Activated T-helper 17 cell treated with anti-CD3 and anti-CD28 coated beads, Interleukin-2, amount 50 U/mL, for 72 hours (primary cell): Measurements from ENCODE around the gene RASSF8. TPM values are rescaled to one million over a fixed set of nuclear protein-coding genes. Genes with fewer than 3 reads are reported as not detected.

Source experiments
- ATAC-seq: fragments of 150-1000 bp; cut with Tn5 transposase; replicated peaks from 2 replicates; pipeline ENCODE4 v1.10.0; 2021; ENCODE audit warnings: mild to moderate bottlenecking, moderate library complexity
- H3K27ac Mint-ChIP-seq: one replicate; pipeline ENCODE4 v1.8.0; 2022; ENCODE audit warnings: mixed read lengths
- H3K27me3 Mint-ChIP-seq: one replicate; pipeline ENCODE4 v1.8.0; 2022; ENCODE audit warnings: mixed read lengths
- H3K36me3 Mint-ChIP-seq: one replicate; pipeline ENCODE4 v1.8.0; 2022; ENCODE audit warnings: low read depth, mild to moderate bottlenecking, mixed read lengths
- H3K4me1 Mint-ChIP-seq: one replicate; pipeline ENCODE4 v1.8.0; 2022; ENCODE audit warnings: mixed read lengths
- H3K4me3 Mint-ChIP-seq: one replicate; pipeline ENCODE4 v1.8.0; 2022; ENCODE audit warnings: mild to moderate bottlenecking, mixed read lengths
- H3K9me3 Mint-ChIP-seq: one replicate; pipeline ENCODE4 v1.8.0; 2022; ENCODE audit warnings: mixed read lengths
- total RNA-seq, 2 donors: library from RNA; stranded (reverse); gene quantifications; one replicate each; pipeline ENCODE4 v1.2.3, GENCODE V29; 2022

RASSF8 gene
- total RNA-seq, 2 donors from 2014 or later: 0.56 TPM; not detected in 1

DNA sequence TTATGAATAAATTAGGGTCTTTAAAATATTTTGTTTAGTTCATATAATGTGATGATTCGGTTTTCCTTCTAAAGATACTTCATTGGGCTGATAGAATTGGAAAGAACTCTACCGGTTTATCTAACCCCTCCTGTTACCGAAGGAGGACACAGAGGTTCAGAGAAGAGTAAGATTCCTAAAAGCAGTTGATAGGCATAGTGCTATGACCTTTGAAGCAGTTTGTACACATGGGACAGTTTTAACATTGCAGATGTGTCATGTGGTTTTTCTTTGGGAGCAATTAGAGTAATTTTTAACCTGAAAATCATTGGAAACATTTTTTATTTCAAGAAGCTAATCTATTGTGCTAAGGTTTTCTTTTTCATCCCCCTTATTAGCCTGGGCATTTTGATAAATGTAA lies 103.5 kb downstream of the RASSF8 start:
- H3K27ac Mint-ChIP-seq: no peak overlapping the region
- H3K27me3 Mint-ChIP-seq: peaks cover 9% of the 10 kb centered on the region
- no peaks in the 10 kb centered on the region for H3K36me3 Mint-ChIP-seq
- H3K9me3 Mint-ChIP-seq: no peaks in the 10 kb centered on the region
- H3K4me1 Mint-ChIP-seq: no peaks in the 10 kb centered on the region
- ATAC-seq: no peak
- H3K4me3 Mint-ChIP-seq: no peak overlapping the region

DNA sequence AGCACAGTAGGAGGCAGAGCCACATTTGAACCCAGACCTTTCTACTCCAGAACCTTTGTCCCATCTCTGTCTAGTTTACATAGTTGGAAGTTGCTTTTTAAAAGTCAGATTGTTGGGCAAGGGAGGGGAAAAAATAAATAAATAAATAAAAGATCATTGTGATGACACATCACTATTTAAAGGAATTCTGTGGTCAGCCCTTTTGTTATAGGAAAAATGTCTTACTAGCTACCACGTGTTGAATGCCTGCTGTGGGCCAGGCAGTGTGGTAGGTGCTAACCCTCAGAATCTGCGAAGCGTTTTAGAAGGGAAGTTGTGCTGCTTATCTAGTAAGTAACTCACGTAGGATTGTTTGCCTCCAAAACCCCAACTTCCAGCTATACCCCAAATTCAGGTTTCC lies 104.1 kb downstream of the RASSF8 start:
- no peaks in the 10 kb centered on the region for H3K4me1 Mint-ChIP-seq
- ATAC-seq: no peak
- H3K27ac Mint-ChIP-seq: no peak overlapping the region
- H3K27me3 Mint-ChIP-seq: peaks cover 9% of the 10 kb centered on the region
- H3K4me3 Mint-ChIP-seq: no peak overlapping the region
- H3K36me3 Mint-ChIP-seq: no peaks in the 10 kb centered on the region
- no peaks in the 10 kb centered on the region for H3K9me3 Mint-ChIP-seq

DNA sequence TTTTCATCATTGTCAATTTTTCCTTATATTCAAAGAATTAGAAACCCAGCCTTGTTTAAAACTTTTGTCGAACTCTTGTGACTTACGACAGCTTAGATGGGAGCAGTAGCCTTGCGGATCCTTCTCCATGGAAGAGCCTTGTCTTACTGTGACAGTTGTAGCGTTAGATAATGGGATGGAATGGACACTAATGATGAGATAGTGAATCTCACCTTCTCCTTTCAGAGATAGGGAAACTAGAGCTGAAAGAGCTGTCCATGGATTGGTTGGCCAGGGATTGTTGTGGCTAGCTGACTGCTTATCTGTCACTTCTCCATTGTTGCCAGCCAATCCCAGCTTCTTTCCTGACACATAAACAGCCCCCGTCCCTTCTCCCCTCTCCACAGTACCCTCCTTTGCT lies 107.0 kb downstream of the RASSF8 start:
- H3K4me3 Mint-ChIP-seq: no peak overlapping the region
- peaks cover 9% of the 10 kb centered on the region for H3K27me3 Mint-ChIP-seq
- ATAC-seq: no peak
- H3K9me3 Mint-ChIP-seq: no peaks in the 10 kb centered on the region
- no peak overlapping the region for H3K27ac Mint-ChIP-seq
- H3K36me3 Mint-ChIP-seq: no peaks in the 10 kb centered on the region
- no peaks in the 10 kb centered on the region for H3K4me1 Mint-ChIP-seq

DNA sequence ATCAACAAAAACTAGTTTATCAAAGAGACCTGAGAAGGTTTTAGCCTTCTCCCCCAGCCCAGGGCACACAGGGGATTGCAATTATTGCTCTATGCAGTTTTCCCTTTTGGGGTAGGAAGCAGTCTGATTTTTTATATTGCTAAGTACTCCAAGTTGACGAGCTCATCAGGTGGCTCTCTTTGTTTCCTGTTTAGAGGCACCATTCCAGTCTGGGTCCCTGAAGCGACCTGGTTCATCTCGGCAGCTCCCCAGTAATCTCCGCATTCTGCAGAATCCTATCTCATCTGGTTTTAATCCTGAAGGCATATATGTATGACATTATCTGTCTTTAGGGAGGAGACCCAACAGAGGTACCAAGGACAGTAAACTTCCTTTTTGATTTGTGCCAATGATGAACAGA lies 110.0 kb downstream of the RASSF8 start:
- Mint-ChIP-seq H3K4me3 (no peak overlapping the region), H3K9me3 (no peaks in the 10 kb centered on the region), H3K27me3 (peaks cover 9% of the 10 kb centered on the region), H3K27ac (no peak overlapping the region), H3K36me3 (no peaks in the 10 kb centered on the region), H3K4me1 (no peaks in the 10 kb centered on the region)
- ATAC-seq: no peak

DNA sequence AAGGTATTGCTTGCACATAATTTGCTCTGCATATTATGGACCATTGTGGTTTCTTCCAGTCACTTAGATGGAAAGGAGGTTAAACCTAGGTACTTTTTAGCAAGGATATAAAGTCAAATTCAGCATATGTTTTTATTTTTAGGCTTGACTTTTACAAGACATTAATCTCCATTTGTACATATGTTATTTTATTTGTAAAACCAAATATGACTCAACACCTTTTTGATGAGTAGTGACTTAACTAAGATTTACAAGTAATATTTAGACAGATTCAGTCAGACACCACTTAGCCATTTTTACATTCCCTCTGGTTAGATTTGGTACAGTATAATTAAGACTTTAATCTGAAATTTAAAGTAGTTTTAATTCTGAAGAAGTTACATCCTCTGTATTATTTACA lies 111.3 kb downstream of the RASSF8 start:
- H3K4me1 Mint-ChIP-seq: no peaks in the 10 kb centered on the region
- no peaks in the 10 kb centered on the region for H3K9me3 Mint-ChIP-seq
- no peak overlapping the region for H3K4me3 Mint-ChIP-seq
- H3K36me3 Mint-ChIP-seq: no peaks in the 10 kb centered on the region
- ATAC-seq: no peak
- H3K27ac Mint-ChIP-seq: no peak overlapping the region
- peaks cover 7% of the 10 kb centered on the region for H3K27me3 Mint-ChIP-seq

DNA sequence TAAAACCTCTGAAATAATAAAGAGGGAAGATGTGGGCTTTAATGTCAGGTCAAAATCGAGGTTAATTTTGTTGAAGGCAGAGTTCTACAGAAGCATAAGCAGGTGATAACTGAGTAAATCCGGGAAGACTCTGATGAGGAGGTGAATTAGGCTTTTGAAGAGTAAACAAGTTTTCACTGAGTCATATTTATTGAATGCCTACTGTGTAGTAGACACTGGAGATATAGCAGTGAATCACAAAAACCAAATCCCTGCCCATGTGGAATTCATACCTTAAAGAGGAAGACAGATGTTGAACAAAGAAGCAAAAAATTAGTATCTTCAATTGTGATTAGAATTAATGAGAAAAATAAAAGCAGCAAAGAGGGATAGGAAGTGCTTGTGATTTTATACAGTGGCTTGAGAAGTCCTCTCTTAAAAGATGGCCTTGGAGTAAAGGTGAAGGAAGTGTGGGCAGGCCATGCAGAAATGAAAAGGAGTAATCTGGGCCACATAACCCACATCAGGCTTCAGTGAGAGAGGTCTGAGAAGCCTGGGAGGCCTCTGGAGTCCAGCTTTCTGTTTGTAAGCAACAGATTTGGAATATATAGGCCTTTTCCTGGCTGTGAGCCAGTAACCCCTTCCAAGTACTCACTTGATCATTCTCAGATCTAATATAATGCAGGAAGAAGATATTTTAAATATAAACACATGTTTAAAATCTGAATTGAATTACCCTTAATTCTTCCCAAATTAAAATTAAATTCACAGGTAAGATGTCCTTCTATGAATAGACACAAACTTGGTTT lies 119.6 kb downstream of the RASSF8 start:
- H3K27ac Mint-ChIP-seq: no peak overlapping the region
- no peak overlapping the region for H3K4me3 Mint-ChIP-seq
- ATAC-seq: no peak
- no peaks in the 10 kb centered on the region for H3K4me1 Mint-ChIP-seq
- H3K36me3 Mint-ChIP-seq: no peaks in the 10 kb centered on the region
- H3K27me3 Mint-ChIP-seq: no peaks in the 10 kb centered on the region
- H3K9me3 Mint-ChIP-seq: no peaks in the 10 kb centered on the region

DNA sequence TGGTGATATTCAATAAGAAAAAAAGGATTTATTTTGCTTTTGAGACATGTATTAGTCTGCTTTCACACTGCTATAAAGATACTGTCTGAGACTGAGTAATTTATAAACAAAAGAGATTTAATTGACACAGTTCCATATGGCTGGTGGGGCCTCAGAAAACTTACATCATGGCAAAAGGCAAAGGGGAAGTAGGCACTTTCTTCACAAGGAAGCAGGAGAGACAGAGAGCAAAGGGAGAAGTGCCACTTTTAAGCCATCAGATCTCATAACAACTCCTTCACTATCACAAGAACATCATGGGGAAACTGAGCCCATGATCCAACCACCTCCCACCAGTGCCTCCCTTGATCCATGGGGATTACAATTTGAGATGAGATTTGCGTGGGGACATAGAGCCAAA lies 122.4 kb downstream of the RASSF8 start:
- H3K4me1 Mint-ChIP-seq: no peaks in the 10 kb centered on the region
- no peaks in the 10 kb centered on the region for H3K36me3 Mint-ChIP-seq
- no peaks in the 10 kb centered on the region for H3K27me3 Mint-ChIP-seq
- ATAC-seq: no peak
- H3K4me3 Mint-ChIP-seq: no peak overlapping the region
- no peak overlapping the region for H3K27ac Mint-ChIP-seq
- H3K9me3 Mint-ChIP-seq: no peaks in the 10 kb centered on the region

DNA sequence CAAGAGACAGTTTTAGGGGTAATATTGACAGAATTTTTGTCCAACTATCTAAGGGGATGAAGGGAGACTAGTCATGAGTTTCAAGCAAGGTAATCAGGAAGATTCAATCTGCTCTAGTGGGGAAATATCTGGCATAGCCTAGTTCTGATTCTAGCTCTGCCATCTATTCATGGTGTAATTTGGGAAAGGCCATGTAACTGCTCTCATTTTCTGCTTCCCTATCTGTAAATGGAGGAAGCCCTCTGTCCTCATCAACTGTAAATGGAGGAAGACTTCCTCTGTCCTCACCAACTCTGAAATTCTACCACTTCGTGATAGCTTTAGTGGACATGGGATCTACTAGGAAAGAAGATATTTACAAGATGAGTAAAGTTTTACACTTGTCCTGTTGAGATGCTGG lies 128.5 kb downstream of the RASSF8 start:
- no peak overlapping the region for H3K4me3 Mint-ChIP-seq
- H3K27ac Mint-ChIP-seq: no peak overlapping the region
- H3K4me1 Mint-ChIP-seq: no peaks in the 10 kb centered on the region
- H3K36me3 Mint-ChIP-seq: no peaks in the 10 kb centered on the region
- H3K9me3 Mint-ChIP-seq: no peaks in the 10 kb centered on the region
- ATAC-seq: no peak
- no peaks in the 10 kb centered on the region for H3K27me3 Mint-ChIP-seq

DNA sequence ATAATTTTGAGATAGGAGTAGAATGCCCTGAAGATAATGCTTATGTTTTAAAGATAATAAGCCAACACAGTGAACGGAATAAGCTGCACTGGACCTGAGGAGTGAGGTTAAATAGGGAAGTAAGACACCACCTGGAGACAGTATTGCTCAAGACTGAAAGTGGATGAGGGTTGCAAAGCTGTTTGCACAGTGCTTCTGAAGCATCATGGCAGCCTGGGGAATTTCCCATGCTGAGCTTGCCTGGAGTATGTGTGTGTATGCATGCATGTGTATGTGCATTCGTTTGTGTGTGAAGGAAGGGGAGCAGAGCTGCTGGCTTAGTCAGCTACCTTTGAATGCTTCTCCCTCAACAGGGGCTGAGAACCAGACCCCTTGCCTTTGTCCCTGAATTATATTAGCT lies 130.5 kb downstream of the RASSF8 start:
- ATAC-seq: no peak
- Mint-ChIP-seq H3K4me3 (no peak overlapping the region), H3K36me3 (no peaks in the 10 kb centered on the region), H3K27me3 (no peaks in the 10 kb centered on the region), H3K9me3 (no peaks in the 10 kb centered on the region), H3K27ac (no peak overlapping the region), H3K4me1 (no peaks in the 10 kb centered on the region)

DNA sequence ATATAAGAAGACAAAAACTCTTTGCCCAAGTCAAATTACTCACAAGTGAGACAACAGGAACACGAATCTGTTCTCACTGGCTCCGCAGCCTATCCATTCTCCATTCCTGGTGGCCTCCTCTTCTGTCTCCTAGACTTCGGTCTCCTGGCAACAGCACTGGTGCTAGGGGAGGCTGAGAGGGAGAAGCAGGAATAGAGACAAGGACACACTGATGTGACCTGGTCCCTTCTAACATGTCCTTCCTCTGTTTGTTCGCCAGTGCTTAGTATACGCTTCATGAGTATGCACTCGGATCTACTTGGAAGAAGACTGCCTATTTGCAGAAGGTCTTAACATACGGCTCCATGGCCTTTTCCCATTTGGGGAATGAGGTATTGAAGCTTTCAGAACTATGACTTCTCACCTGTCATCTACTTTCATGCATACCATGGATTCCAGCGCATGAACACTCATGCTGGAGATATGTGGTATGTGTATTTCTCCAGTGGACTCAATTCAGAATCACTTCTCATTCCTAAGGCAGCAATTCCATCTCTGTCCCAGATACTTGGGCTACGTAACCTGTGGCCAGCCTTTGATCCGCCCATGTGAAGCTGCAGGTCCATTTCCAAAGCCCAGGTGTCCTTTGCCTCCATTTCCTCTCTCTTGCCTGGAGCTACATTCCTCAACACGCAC lies 132.5 kb downstream of the RASSF8 start:
- no peaks in the 10 kb centered on the region for H3K27me3 Mint-ChIP-seq
- no peak for ATAC-seq
- H3K4me1 Mint-ChIP-seq: no peaks in the 10 kb centered on the region
- no peaks in the 10 kb centered on the region for H3K36me3 Mint-ChIP-seq
- no peaks in the 10 kb centered on the region for H3K9me3 Mint-ChIP-seq
- no peak overlapping the region for H3K4me3 Mint-ChIP-seq
- no peak overlapping the region for H3K27ac Mint-ChIP-seq

DNA sequence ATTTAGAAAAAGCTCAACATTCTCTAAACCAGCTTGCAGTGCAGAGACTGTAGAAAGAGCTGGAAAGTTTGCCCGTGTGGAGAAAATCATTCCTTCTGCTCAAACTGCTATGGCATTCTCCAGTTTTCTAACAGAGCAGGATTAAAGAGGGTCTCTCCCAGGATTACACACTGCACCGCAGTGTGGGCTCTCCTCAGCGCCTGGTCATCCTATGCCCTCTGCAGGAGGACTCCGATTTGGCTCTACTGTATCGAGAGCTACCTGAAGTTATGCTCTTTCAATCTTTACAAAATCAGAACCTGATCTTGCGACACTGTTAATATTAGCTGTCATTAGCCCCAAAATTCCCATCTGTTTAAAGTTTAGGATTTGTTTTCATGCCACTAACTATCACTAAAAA lies 133.3 kb downstream of the RASSF8 start:
- Mint-ChIP-seq H3K9me3 (no peaks in the 10 kb centered on the region), H3K4me3 (no peak overlapping the region), H3K4me1 (no peaks in the 10 kb centered on the region), H3K27ac (no peak overlapping the region), H3K27me3 (no peaks in the 10 kb centered on the region), H3K36me3 (no peaks in the 10 kb centered on the region)
- ATAC-seq: no peak

DNA sequence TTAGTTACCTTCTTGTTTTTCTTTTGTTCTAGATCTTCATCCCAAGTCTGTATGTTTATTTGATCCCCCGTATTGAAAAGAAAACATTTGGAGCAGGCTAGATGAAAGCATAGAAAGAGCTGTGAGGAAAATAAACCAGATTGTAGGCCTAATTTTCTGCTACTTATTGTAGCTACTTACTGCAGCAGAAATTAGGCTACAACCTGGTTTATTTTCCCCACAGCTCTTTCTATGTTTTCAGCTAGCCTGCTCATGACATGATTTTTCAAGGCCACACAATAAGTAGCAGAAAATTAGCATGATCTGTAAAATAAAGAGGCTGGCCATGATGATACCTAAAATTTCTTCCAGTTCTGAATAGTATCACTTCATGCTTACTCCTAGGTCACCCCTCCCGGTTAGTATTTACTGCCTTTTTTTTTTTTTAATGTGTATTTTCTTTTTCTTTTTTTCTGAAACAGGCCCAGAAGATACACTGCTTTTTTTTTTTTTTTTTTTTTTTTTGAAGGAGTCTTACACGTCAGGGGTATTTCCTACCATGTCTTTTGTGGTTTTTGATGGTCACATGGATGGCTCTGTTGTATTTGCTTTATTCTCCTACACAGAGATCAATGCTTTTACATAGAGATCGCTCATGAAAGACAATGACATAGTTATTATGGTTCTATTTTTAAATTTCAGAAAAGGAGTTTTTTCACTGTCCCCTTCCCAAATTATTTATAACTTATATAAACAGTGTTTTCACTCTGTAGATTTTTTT lies 134.0 kb downstream of the RASSF8 start:
- ATAC-seq: no peak
- H3K9me3 Mint-ChIP-seq: no peaks in the 10 kb centered on the region
- H3K27me3 Mint-ChIP-seq: no peaks in the 10 kb centered on the region
- H3K36me3 Mint-ChIP-seq: no peaks in the 10 kb centered on the region
- H3K27ac Mint-ChIP-seq: no peak overlapping the region
- H3K4me1 Mint-ChIP-seq: no peaks in the 10 kb centered on the region
- H3K4me3 Mint-ChIP-seq: no peak overlapping the region

DNA sequence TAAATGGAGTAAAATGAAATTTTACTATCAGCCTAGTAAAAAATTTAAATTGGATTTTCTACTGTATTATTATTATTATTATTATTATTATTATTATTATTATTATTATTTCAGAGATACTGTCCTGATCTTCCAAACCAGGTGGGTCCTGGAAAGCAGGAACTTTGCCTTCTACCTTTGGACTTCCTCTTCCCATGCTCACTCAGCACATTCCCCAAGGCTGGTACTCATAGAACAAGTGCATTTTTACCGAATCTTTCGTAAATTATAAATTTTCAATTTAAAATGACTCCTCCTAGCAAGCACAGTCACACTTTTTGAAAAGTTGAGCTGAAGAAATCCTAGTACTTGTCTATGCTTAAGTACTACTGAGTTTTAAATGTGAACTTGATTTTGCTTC lies 136.7 kb downstream of the RASSF8 start:
- H3K9me3 Mint-ChIP-seq: no peaks in the 10 kb centered on the region
- peaks cover 11% of the 10 kb centered on the region for H3K27me3 Mint-ChIP-seq
- no peak overlapping the region for H3K27ac Mint-ChIP-seq
- no peaks in the 10 kb centered on the region for H3K36me3 Mint-ChIP-seq
- no peak for ATAC-seq
- no peaks in the 10 kb centered on the region for H3K4me1 Mint-ChIP-seq
- no peak overlapping the region for H3K4me3 Mint-ChIP-seq

DNA sequence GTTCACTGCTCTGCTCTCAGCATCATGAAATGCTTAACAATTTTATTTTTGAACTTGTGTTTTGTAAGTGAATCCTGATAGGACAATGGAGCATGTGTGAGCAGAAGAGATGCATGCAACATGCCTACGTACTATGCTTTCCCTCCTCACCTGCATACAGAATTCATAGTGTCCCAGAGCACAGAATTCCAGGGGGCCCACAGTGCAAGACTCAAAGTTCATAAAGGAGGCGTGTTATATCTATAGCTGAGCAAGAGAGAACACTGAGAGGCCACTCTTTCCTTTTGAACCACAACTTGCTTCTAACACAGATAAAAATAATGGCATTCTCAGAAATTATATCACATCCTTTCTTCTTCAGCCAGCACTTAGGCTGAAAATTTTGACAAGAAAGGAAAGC lies 137.6 kb downstream of the RASSF8 start:
- no peaks in the 10 kb centered on the region for H3K36me3 Mint-ChIP-seq
- H3K27me3 Mint-ChIP-seq: peaks cover 15% of the 10 kb centered on the region
- H3K4me3 Mint-ChIP-seq: no peak overlapping the region
- no peak overlapping the region for H3K27ac Mint-ChIP-seq
- H3K9me3 Mint-ChIP-seq: no peaks in the 10 kb centered on the region
- H3K4me1 Mint-ChIP-seq: no peaks in the 10 kb centered on the region
- ATAC-seq: no peak
